ENCODE measurements around the gene TMEM181. TPM values are rescaled to one million over a fixed set of nuclear protein-coding genes. Genes with fewer than 3 reads are reported as not detected.

TMEM181 gene
- total and polyA plus RNA-seq, 2 of the 13 experiments (the other 11 are each of a cell fraction or from before 2014, with no cell fraction given), result 59.1 to 108 TPM

- H3K27me3 ChIP-seq (ENCODE audit: control insufficient read depth in 1 of 2, insufficient read depth in 2 of 2, low read length in 2 of 2), result no peaks in the 10 kb centered on the region
- H3K4me2 ChIP-seq (ENCODE audit: low read depth, low read length), result peak overlapping the region; percentile 15; the same call in 1 of the 2 replicates
- TF ChIP-seq CSRNP1 (CRISPR knock-in tag; IDR thresholded peaks at IDR 0.05), result no peak
- no peak for TF ChIP-seq ZNF451 (CRISPR knock-in tag; IDR thresholded peaks at IDR 0.05)
- peak; percentile 25 for TF ChIP-seq ZNF883 (CRISPR knock-in tag; IDR thresholded peaks at IDR 0.05; ENCODE audit: not compliant biosample characterization)
- peaks cover 79% of the 10 kb centered on the region for H4K20me1 ChIP-seq (ENCODE audit: insufficient read depth, low read length)
- FAIRE-seq (no peak), DNase-seq (ENCODE audit: low spot score) (no peak), ATAC-seq (no peak)
- H3K9me3 ChIP-seq (ENCODE audit: low read length), result no peaks in the 10 kb centered on the region
- CTCF ChIA-PET (ENCODE audit: low intra/inter-chr PET ratio, low total read pairs), result no interaction called here
- no peak overlapping the region for H3K27ac ChIP-seq (ENCODE audit: extremely low read length, insufficient read depth, low read length)
- H3K79me2 ChIP-seq (ENCODE audit: insufficient read depth, low read length), result peaks cover 92% of the 10 kb centered on the region
- H3K36me3 ChIP-seq (replicated peaks in 1 of 2; ENCODE audit: control insufficient read depth in 1 of 2, insufficient read depth in 2 of 2, low read length in 2 of 2), result peaks cover 5 to 15% of the 10 kb centered on the region in 2 experiments; a peak in 3 of 5 replicates
- H3K9ac ChIP-seq (ENCODE audit: insufficient read depth, low read depth, low read length), result no peak overlapping the region
- H3K4me3 ChIP-seq (replicated peaks in 1 of 3; ENCODE audit: insufficient read depth in 1 of 3, low read depth in 2 of 3, low read length in 3 of 3), result no peak overlapping the region
- POLR2A ChIA-PET, result no interaction called here
- BruUV-seq (replicated peaks), result no TSS peak
- H3K4me1 ChIP-seq (ENCODE audit: insufficient read depth, low read length), result peaks cover 100% of the 10 kb centered on the region
- intact Hi-C loops (cut with micrococcal nuclease; ENCODE audit: unreplicated experiment) (no loop called here), in situ Hi-C loops (cut with HindIII; ENCODE audit: extremely low pct_ligation_motif_present, low pct_unique_long_range_greater_than_20kb) (no loop called here)
- no peak overlapping the region for H2AFZ ChIP-seq (ENCODE audit: low read length)
- 90% methylated on average over 10 of the region's 10 CpGs for WGBS (ENCODE audit: low lambda C conversion rate)
These were observed 7.3 kb downstream of the TMEM181 start for GRCh38 chr6:158567152-158567551.

- no peak overlapping the region for H2AFZ ChIP-seq (ENCODE audit: low read length)
- no peak for TF ChIP-seq ZNF33B (CRISPR knock-in tag; IDR thresholded peaks at IDR 0.05)
- TF ChIP-seq SOX6 (IDR thresholded peaks at IDR 0.05), result no peak
- TF ChIP-seq SOX6 (CRISPR knock-in tag; IDR thresholded peaks at IDR 0.05), result no peak
- TF ChIP-seq HNRNPL (IDR thresholded peaks at IDR 0.05; ENCODE audit: low read depth, low read length), result 0 out of 2 replicates have a peak, but pooled peaks have one; percentile 7
- POLR2A ChIA-PET, result no interaction called here
These were observed 8.0 kb downstream of the TMEM181 start for GRCh38 chr6:158567871-158568401.

More at GRCh38 chr6:158567871-158568401, 8.0 kb downstream of the TMEM181 start:
- intact Hi-C loops (cut with micrococcal nuclease; ENCODE audit: unreplicated experiment) (no loop called here), in situ Hi-C loops (cut with HindIII; ENCODE audit: extremely low pct_ligation_motif_present, low pct_unique_long_range_greater_than_20kb) (no loop called here)
- DNase-seq (ENCODE audit: low spot score), result no peak
- H3K27me3 ChIP-seq (ENCODE audit: control insufficient read depth in 1 of 2, insufficient read depth in 2 of 2, low read length in 2 of 2), result no peaks in the 10 kb centered on the region
- WGBS (ENCODE audit: low lambda C conversion rate), result 92% methylated on average over 12 of the region's 12 CpGs
- H3K4me2 ChIP-seq (ENCODE audit: low read depth, low read length), result peak overlapping the region; percentile 15; the same call in 1 of the 2 replicates
- no peak for FAIRE-seq
- no TSS peak for BruUV-seq (replicated peaks)
- CTCF ChIA-PET (ENCODE audit: low intra/inter-chr PET ratio, low total read pairs), result no interaction called here
- H3K36me3 ChIP-seq (replicated peaks in 1 of 2; ENCODE audit: control insufficient read depth in 1 of 2, insufficient read depth in 2 of 2, low read length in 2 of 2), result peaks cover 6 to 21% of the 10 kb centered on the region in 2 experiments; a peak in 3 of 5 replicates
- no peak overlapping the region; a peak in 1 of 6 replicates for H3K4me3 ChIP-seq (replicated peaks in 1 of 3; ENCODE audit: insufficient read depth in 1 of 3, low read depth in 2 of 3, low read length in 3 of 3)
- no peak overlapping the region for H3K9ac ChIP-seq (ENCODE audit: insufficient read depth, low read depth, low read length)
- peaks cover 100% of the 10 kb centered on the region for H3K4me1 ChIP-seq (ENCODE audit: insufficient read depth, low read length)
- peaks cover 92% of the 10 kb centered on the region for H3K79me2 ChIP-seq (ENCODE audit: insufficient read depth, low read length)
- peak overlapping the region; percentile 23 for H3K27ac ChIP-seq (ENCODE audit: extremely low read length, insufficient read depth, low read length)
- H3K9me3 ChIP-seq (ENCODE audit: low read length), result no peaks in the 10 kb centered on the region
- H4K20me1 ChIP-seq (ENCODE audit: insufficient read depth, low read length), result peaks cover 77% of the 10 kb centered on the region
- ATAC-seq, result no peak

Data from HepG2 (cell line).